ENCODE results near the gene PDCD7. TPM values are rescaled to one million over a fixed set of nuclear protein-coding genes. Genes with fewer than 3 reads are reported as not detected.
A peak's percentile ranks its signal among the peaks of the same experiment; 100 is the strongest.

The PDCD7 gene
- total and polyA plus RNA-seq, 2 of the 4 experiments (the other 2 are of a cell fraction): 4.7 to 12.3 TPM

- Histone ChIP-seq H3K27ac (ENCODE audit: insufficient read depth, low read length) (no peak overlapping the region), H2AFZ (replicated peaks; ENCODE audit: low read length, poor library complexity) (no peak overlapping the region), H3K4me2 (ENCODE audit: low read depth, low read length) (no peak overlapping the region), H3K4me1 (ENCODE audit: control insufficient read depth, insufficient read depth, low read length) (no peaks in the 10 kb centered on the region), H3K9me3 (ENCODE audit: control insufficient read depth, insufficient read depth, low read length) (no peaks in the 10 kb centered on the region), H2BK120ac (ENCODE audit: low read depth, low read length) (no peak overlapping the region), H4K8ac (ENCODE audit: low read depth in 2 of 2, low read length in 2 of 2) (no peak overlapping the region), H4K5ac (ENCODE audit: low read depth, low read length) (no peak overlapping the region), H2BK20ac (ENCODE audit: low read depth, low read length) (no peak overlapping the region), H4K91ac (ENCODE audit: insufficient read depth, low read depth, low read length) (no peak overlapping the region), H2AK5ac (ENCODE audit: low read depth, low read length) (no peak overlapping the region), H2AK9ac (replicated peaks; ENCODE audit: low read depth, low read length, poor library complexity) (no peak overlapping the region), H3K56ac (ENCODE audit: extremely low read depth, insufficient read depth, low read length) (no peak overlapping the region), H2BK5ac (ENCODE audit: low read depth, low read length, poor library complexity, severe bottlenecking) (no peak overlapping the region), H3K18ac (ENCODE audit: low read depth, low read length) (no peak overlapping the region), H3K27me3 (ENCODE audit: control insufficient read depth, insufficient read depth, low read length) (no peaks in the 10 kb centered on the region), H3K79me1 (ENCODE audit: low read depth in 1 of 2, low read length in 2 of 2) (peaks cover 26 to 45% of the 10 kb centered on the region in 2 experiments), H3K36me3 (ENCODE audit: control insufficient read depth, insufficient read depth, low read length) (peaks cover 33% of the 10 kb centered on the region), H3K9me1 (ENCODE audit: insufficient read depth, low read length) (peaks cover 6% of the 10 kb centered on the region), H3K9ac (ENCODE audit: low read depth, low read length) (no peak overlapping the region), H3K14ac (replicated peaks; ENCODE audit: low read depth, low read length) (no peak overlapping the region), H4K20me1 (ENCODE audit: insufficient read depth, low read length) (peaks cover 11% of the 10 kb centered on the region), H3K4ac (ENCODE audit: low read depth, low read length) (no peak overlapping the region), H3K23ac (ENCODE audit: low read depth, low read length) (no peak overlapping the region), H2BK15ac (ENCODE audit: low read depth, low read length) (no peak overlapping the region), H3K4me3 (ENCODE audit: insufficient read depth, low read depth, low read length) (no peak overlapping the region)
- WGBS, 2 experiments (ENCODE audit: extremely low coverage in 2 of 2, insufficient read length in 1 of 2): 100% methylated on average over 2 of the region's 5 CpGs; no CpG with 5 or more reads in 1 of the 2 experiments
- dilution Hi-C loops (cut with HindIII; ENCODE audit: low sequenced_read_pairs, unreplicated experiment) (no loop called here), intact Hi-C loops (cut with micrococcal nuclease) (no loop called here), in situ Hi-C loops (cut with MboI; ENCODE audit: low sequenced_read_pairs) (no loop called here)
- POLR2A ChIA-PET (ENCODE audit: unreplicated experiment): interaction anchor here (0.7 kb wide), 2 partner anchors 14 to 955 kb away, joined by 6 read pairs; no protein-coding TSS in a partner anchor
- CTCF ChIA-PET: interaction anchor here (0.6 kb wide), 1 partner anchor 776 kb away, joined by 4 read pairs; no protein-coding TSS in a partner anchor
- DNase-seq: peak; percentile 14
- no peak for ATAC-seq (ENCODE audit: low read depth)
- no TSS peak for BruUV-seq (replicated peaks)
- TF ChIP-seq BHLHE40 (IDR thresholded peaks at IDR 0.05; ENCODE audit: low read depth, low read length) (no peak), CHD1 (IDR thresholded peaks at IDR 0.05; ENCODE audit: low read depth, low read length) (no peak), CEBPB (IDR thresholded peaks at IDR 0.05; ENCODE audit: low read depth, low read length) (no peak), POLR2A (IDR thresholded peaks at IDR 0.05; ENCODE audit: low read depth, low read length) (no peak), MAZ (IDR thresholded peaks at IDR 0.05; ENCODE audit: borderline replicate concordance, low read depth, low read length) (no peak), RCOR1 (IDR thresholded peaks at IDR 0.05; ENCODE audit: insufficient replicate concordance, low read length) (no peak), RAD21 (IDR thresholded peaks at IDR 0.05; ENCODE audit: low read length) (no peak)
- TF ChIP-seq, protein P1, sequence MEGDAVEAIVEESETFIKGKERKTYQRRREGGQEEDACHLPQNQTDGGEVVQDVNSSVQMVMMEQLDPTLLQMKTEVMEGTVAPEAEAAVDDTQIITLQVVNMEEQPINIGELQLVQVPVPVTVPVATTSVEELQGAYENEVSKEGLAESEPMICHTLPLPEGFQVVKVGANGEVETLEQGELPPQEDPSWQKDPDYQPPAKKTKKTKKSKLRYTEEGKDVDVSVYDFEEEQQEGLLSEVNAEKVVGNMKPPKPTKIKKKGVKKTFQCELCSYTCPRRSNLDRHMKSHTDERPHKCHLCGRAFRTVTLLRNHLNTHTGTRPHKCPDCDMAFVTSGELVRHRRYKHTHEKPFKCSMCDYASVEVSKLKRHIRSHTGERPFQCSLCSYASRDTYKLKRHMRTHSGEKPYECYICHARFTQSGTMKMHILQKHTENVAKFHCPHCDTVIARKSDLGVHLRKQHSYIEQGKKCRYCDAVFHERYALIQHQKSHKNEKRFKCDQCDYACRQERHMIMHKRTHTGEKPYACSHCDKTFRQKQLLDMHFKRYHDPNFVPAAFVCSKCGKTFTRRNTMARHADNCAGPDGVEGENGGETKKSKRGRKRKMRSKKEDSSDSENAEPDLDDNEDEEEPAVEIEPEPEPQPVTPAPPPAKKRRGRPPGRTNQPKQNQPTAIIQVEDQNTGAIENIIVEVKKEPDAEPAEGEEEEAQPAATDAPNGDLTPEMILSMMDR (conservative IDR thresholded peaks at IDR 0.05; ENCODE audit: low read depth, low read length): no peak
Observed at GRCh38 chr15:65171428-65171827, 37.8 kb upstream of the PDCD7 start.
